Karpas-422 (cell line): Measurements from ENCODE around the gene SEC24D. TPM values are rescaled to one million over a fixed set of nuclear protein-coding genes. Genes with fewer than 3 reads are reported as not detected.

Source experiments
- DNase-seq: peaks from one replicate; pipeline ENCODE4 v3.0.0-alpha.2; 2015
- H2AFZ ChIP-seq: fragments of 200-600 bp; sonication (generic); 2 replicates; pipeline ENCODE4 v1.6.1; 2014; ENCODE audit warnings: antibody characterized with exemption, low read length, mixed read lengths
- H3K27ac ChIP-seq: fragments of 200-600 bp; sonication (generic); 2 replicates; pipeline ENCODE4 v1.5.1; 2014; ENCODE audit warnings: mild to moderate bottlenecking, low read length, moderate library complexity
- H3K27me3 ChIP-seq: fragments of 200-600 bp; sonication (generic); 2 replicates; pipeline ENCODE4 v1.6.1; 2014; ENCODE audit warnings: low read length, mixed read lengths
- H3K36me3 ChIP-seq: fragments of 200-600 bp; sonication (generic); 2 replicates; pipeline ENCODE4 v1.6.1; 2014; ENCODE audit warnings: low read length, mixed read lengths; ENCODE audit not compliant: insufficient read depth
- H3K4me1 ChIP-seq: fragments of 200-600 bp; sonication (generic); 2 replicates; pipeline ENCODE4 v1.6.1; 2014; ENCODE audit warnings: mild to moderate bottlenecking, low read length, mixed read lengths
- H3K4me2 ChIP-seq: fragments of 200-600 bp; sonication (generic); 2 replicates; pipeline ENCODE4 v1.6.1; 2014; ENCODE audit warnings: low read length, low read depth, mild to moderate bottlenecking; ENCODE audit not compliant: poor library complexity, severe bottlenecking
- H3K4me3 ChIP-seq: fragments of 200-600 bp; sonication (generic); 2 replicates; pipeline ENCODE4 v1.5.1; 2014; ENCODE audit warnings: mild to moderate bottlenecking, antibody characterized with exemption, low read length, mixed read lengths
- H3K79me2 ChIP-seq: fragments of 200-600 bp; sonication (generic); 2 replicates; pipeline ENCODE4 v1.6.1; 2014; ENCODE audit warnings: mild to moderate bottlenecking, low read length, mixed read lengths
- H3K9ac ChIP-seq: fragments of 200-600 bp; sonication (generic); 2 replicates; pipeline ENCODE4 v1.6.0; 2014; ENCODE audit warnings: low read length
- H3K9me2 ChIP-seq: fragments of 200-600 bp; sonication (generic), shearing (Covaris generic); replicated peaks from 2 replicates; pipeline ENCODE4 v1.6.0; 2014; ENCODE audit warnings: mild to moderate bottlenecking, low read length, moderate library complexity; ENCODE audit not compliant: insufficient read depth
- H3K9me3 ChIP-seq: fragments of 300-700, 200-600 bp; sonication (generic); 2 replicates; pipeline ENCODE4 v1.6.1; 2014; ENCODE audit warnings: low read length, mixed read lengths
- H4K20me1 ChIP-seq: fragments of 200-600 bp; sonication (generic); 2 replicates; pipeline ENCODE4 v1.6.1; 2014; ENCODE audit warnings: mild to moderate bottlenecking, antibody characterized with exemption, low read length, low read depth; ENCODE audit not compliant: insufficient read depth
- total RNA-seq: library from RNA; depleted of rRNA; stranded (reverse); fragments of >200 nt; shearing (Covaris generic); gene quantifications from 2 replicates; pipeline ENCODE4 v1.2.3, GENCODE V29; 2014; ENCODE audit warnings: low replicate concordance

Gene SEC24D
- total RNA-seq, 1 experiment from 2014 or later = 65.0 TPM

DNA sequence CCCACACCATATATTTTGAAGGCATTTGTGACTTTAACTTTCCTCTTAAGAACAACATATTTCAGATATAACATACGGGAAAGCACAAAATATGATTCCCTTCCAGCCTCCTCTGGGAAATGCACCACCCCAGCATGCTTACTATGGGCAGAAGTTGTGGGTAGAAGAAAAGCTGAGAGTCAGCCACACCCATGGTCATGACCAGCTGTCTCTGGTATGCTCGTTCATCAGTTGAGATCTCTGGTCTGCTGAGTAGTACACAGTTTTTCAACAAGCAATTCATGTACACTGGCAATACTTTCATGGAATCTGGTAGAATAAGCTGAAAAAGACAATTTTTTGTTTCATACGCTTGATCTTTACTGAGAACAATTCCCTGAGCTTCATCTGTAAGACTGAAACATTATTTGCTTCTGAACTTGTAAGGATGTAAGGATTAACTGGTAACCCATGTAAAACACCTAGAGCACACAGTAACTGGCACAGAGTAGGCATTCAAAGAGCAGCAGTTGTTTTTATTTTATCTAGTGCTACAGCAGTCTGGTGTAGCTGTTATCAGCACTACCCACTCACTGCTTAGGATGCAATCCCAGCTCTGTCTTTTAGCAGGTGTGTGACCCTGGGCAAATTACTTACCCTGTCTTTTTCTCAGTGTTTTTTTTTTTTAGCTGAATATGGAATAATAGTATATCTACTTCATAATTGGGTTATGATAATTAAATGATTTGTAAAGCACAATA lies 103.2 kb downstream of the SEC24D start:
- peaks cover 4% of the 10 kb centered on the region; the same call in 1 of the 2 replicates for H3K79me2 ChIP-seq

DNA sequence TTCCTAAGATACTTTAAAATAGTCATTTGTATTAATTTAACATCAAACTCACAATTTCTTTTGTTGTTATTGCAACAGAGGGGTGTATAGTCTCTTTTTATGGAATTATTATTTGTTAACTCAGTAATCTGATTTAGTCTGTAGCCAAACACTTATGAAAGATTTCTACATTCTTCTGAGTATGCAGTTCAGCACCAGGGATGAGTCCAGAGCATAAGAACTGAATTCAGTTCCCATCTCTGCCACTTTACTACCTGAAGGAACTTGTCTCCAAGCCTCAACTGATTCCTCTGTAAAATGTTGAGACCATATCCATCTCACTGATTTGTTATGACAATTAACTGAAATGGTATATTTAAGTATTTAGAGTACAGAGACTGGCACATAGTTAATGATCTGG lies 105.2 kb downstream of the SEC24D start:
- H3K9me2 ChIP-seq = no peaks in the 10 kb centered on the region
- H2AFZ ChIP-seq = no peak overlapping the region
- no peak overlapping the region for H3K9ac ChIP-seq
- no peak overlapping the region for H3K4me3 ChIP-seq
- H3K4me1 ChIP-seq = peaks cover 25% of the 10 kb centered on the region
- no peaks in the 10 kb centered on the region for H4K20me1 ChIP-seq
- peaks cover 51% of the 10 kb centered on the region for H3K36me3 ChIP-seq
- H3K27ac ChIP-seq = no peak overlapping the region
- no peak overlapping the region for H3K4me2 ChIP-seq
- H3K9me3 ChIP-seq = no peaks in the 10 kb centered on the region
- DNase-seq = no peak
- H3K79me2 ChIP-seq = peaks cover 4% of the 10 kb centered on the region; the same call in 1 of the 2 replicates
- H3K27me3 ChIP-seq = no peaks in the 10 kb centered on the region

More for the DNA sequence above, 103.2 kb downstream of the SEC24D start:
- no peaks in the 10 kb centered on the region for H3K9me3 ChIP-seq
- no peak overlapping the region for H3K4me3 ChIP-seq
- H3K27ac ChIP-seq = no peak overlapping the region
- H3K9me2 ChIP-seq = no peaks in the 10 kb centered on the region
- no peaks in the 10 kb centered on the region for H4K20me1 ChIP-seq
- peaks cover 23% of the 10 kb centered on the region for H3K4me1 ChIP-seq
- H3K27me3 ChIP-seq = no peaks in the 10 kb centered on the region
- H3K9ac ChIP-seq = no peak overlapping the region
- H3K4me2 ChIP-seq = no peak overlapping the region
- no peak for DNase-seq
- H3K36me3 ChIP-seq = peaks cover 48% of the 10 kb centered on the region
- H2AFZ ChIP-seq = no peak overlapping the region

DNA sequence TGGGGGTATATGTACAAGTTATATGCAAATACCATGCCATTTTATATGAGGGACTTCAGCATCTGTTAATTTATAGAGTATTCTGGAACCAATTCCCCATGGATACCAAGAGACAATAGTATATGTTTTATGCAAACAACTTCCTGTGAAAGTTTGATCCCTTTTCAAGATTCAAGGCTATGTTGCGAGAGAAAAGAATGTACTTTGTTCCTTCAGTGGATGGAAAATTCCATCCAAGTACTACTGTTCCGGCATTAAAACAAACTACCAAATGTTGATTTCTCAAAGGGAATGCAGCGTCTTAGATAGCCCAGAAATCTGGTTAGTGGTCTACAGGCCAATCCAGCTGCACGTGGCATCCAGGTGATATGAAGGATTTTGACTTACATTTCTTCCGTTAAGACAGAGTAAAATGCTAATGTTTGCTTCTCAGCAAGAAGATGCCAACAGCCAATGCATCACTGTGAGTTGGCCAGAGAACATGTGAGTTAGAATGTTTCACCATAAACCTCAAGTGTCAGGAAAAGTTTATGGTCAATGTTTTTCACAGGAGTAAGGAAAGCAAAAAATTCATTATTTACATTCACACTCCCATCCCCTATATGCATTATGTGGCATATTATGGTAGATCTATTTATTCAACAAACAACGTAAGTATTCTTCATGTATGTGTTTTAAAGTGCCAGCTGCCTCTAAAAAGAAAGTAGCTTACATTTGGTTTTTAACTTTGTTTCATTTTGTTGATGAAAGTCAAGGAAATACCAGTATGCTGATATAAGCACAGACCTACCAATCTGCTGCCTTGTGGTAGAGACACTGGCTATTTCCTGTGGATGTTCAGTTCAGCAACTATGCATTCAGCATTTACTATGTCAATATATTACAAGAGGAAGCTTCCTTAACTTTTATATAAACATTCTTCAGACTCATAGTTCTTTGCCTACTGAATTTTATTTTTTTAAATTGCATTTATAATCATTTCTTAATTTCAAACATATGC lies 106.3 kb downstream of the SEC24D start:
- Histone ChIP-seq H3K79me2 (peaks cover 4% of the 10 kb centered on the region; the same call in 1 of the 2 replicates), H2AFZ (no peak overlapping the region), H3K4me3 (no peak overlapping the region), H3K9me2 (no peaks in the 10 kb centered on the region), H3K27me3 (no peaks in the 10 kb centered on the region), H3K4me2 (no peak overlapping the region), H3K36me3 (peaks cover 52% of the 10 kb centered on the region), H3K9me3 (no peaks in the 10 kb centered on the region), H4K20me1 (no peaks in the 10 kb centered on the region), H3K27ac (no peak overlapping the region), H3K4me1 (peaks cover 25% of the 10 kb centered on the region), H3K9ac (no peak overlapping the region)
- no peak for DNase-seq

DNA sequence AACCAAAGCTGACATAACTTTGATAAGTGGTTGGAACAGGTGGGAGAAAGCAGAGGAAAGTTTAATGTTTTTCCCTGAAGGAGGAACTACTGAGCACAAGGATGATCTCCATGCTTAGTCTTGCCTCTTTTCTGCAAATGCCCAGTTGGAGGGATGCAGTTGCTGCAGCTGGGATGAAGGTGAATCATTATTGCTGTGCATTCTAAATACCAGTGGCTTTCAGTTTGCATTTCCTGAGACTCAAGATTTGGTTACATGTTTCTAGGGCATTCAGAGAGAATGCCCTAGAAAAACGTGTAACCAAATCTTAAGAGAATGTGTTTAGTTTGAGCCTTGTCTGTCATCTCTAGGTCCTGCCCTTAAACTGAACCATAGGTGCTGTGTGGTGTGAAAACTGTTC lies 108.6 kb downstream of the SEC24D start:
- H3K9me3 ChIP-seq = no peaks in the 10 kb centered on the region
- H3K9me2 ChIP-seq = no peaks in the 10 kb centered on the region
- no peak overlapping the region for H3K4me3 ChIP-seq
- no peak for DNase-seq
- peaks cover 25% of the 10 kb centered on the region for H3K4me1 ChIP-seq
- no peak overlapping the region for H2AFZ ChIP-seq
- H4K20me1 ChIP-seq = no peaks in the 10 kb centered on the region
- no peaks in the 10 kb centered on the region for H3K27me3 ChIP-seq
- H3K36me3 ChIP-seq = peaks cover 62% of the 10 kb centered on the region
- H3K27ac ChIP-seq = peak overlapping the region; percentile 6
- H3K79me2 ChIP-seq = peaks cover 4% of the 10 kb centered on the region; the same call in 1 of the 2 replicates
- no peak overlapping the region for H3K9ac ChIP-seq
- H3K4me2 ChIP-seq = peak overlapping the region; percentile 32

DNA sequence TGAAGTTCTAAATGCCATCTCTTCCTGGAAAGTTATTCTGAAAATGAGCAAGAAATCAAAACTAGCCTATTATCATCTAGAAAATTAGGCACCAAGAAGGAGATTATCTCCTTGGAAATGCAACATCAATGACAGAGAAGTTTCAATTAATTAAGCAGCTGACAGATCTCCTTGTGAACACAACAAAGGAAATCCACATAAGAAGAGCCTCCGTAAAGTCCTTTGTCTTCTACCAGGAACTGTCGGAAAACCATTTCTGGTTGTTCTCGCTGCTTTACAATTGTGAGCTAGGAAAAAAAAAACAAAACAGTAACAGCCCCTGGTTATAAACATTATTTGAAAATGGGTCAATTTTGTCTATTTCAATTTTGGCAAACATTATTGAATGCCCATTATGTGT lies 112.6 kb downstream of the SEC24D start:
- Histone ChIP-seq H3K27me3 (no peaks in the 10 kb centered on the region), H3K9me2 (no peaks in the 10 kb centered on the region), H4K20me1 (no peaks in the 10 kb centered on the region), H3K4me1 (peaks cover 12% of the 10 kb centered on the region), H3K9ac (no peak overlapping the region), H3K36me3 (peaks cover 38% of the 10 kb centered on the region), H2AFZ (no peak overlapping the region), H3K4me2 (no peak overlapping the region), H3K9me3 (no peaks in the 10 kb centered on the region), H3K79me2 (no peaks in the 10 kb centered on the region), H3K27ac (no peak overlapping the region), H3K4me3 (no peak overlapping the region)
- DNase-seq = no peak

DNA sequence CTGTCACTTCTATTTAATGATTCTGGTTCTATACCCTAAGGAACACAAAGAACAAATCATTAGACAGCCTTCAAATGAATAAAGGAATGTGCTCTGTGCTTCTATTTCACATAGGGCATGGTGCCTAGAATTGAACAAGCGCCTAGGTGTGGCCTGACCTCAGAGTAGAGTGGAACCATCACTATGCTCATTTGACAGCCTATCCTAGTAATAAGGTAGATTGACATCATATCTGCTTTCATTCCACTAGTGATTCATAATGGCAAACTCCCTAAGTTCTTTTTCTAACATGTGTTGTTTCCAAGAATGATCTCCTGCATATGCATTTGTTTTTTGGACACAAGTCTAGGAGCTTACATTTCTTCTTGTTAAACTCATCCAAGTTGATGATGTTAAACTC lies 114.2 kb downstream of the SEC24D start:
- H3K9me2 ChIP-seq = no peaks in the 10 kb centered on the region
- no peaks in the 10 kb centered on the region for H3K27me3 ChIP-seq
- no peaks in the 10 kb centered on the region for H3K79me2 ChIP-seq
- peaks cover 22% of the 10 kb centered on the region for H3K36me3 ChIP-seq
- no peak for DNase-seq
- no peak overlapping the region for H3K4me3 ChIP-seq
- H3K27ac ChIP-seq = no peak overlapping the region
- no peak overlapping the region for H3K4me2 ChIP-seq
- H4K20me1 ChIP-seq = no peaks in the 10 kb centered on the region
- H3K9me3 ChIP-seq = no peaks in the 10 kb centered on the region
- no peak overlapping the region for H3K9ac ChIP-seq
- no peak overlapping the region for H2AFZ ChIP-seq
- no peaks in the 10 kb centered on the region for H3K4me1 ChIP-seq

DNA sequence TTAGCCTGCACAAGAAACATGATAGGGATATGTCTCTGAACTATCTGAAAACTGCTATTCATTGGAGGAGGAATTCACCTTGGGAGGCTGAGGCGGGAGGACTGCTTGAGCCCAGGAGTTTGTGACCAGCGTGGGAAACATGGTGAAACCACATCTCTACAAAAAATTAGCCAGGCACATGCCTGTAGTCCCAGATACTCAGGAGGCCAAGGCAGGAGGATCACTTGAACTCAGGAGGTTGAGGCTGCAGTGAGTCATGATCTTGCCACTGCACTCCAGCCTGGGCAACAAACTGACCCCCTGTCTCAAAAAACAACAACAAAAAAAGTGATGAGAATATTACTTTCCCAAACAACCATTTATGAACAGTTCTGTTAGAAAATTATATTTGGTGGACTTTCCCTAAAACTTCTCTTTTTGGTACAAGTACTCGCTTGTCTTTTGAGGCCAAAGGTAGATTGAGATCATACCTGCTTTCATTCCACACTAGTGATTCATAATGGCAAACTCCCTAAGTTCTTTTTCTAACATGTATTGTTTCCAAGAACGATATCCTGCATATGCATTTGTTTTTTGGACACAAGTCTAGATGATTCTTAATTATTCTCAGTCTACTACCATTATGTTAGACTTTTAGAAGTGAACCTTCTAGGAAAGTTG lies 117.3 kb downstream of the SEC24D start:
- H3K9me2 ChIP-seq = no peaks in the 10 kb centered on the region
- no peaks in the 10 kb centered on the region for H3K27me3 ChIP-seq
- H3K36me3 ChIP-seq = peaks cover 11% of the 10 kb centered on the region; the same call in 1 of the 2 replicates
- H3K79me2 ChIP-seq = no peaks in the 10 kb centered on the region
- no peak overlapping the region for H2AFZ ChIP-seq
- H4K20me1 ChIP-seq = no peaks in the 10 kb centered on the region
- no peak overlapping the region for H3K4me3 ChIP-seq
- H3K9me3 ChIP-seq = no peaks in the 10 kb centered on the region
- H3K9ac ChIP-seq = no peak overlapping the region
- H3K4me2 ChIP-seq = no peak overlapping the region
- no peak for DNase-seq
- peaks cover 8% of the 10 kb centered on the region for H3K4me1 ChIP-seq
- no peak overlapping the region for H3K27ac ChIP-seq
